ENCODE measurements around the gene ADGRG3.

DNA sequence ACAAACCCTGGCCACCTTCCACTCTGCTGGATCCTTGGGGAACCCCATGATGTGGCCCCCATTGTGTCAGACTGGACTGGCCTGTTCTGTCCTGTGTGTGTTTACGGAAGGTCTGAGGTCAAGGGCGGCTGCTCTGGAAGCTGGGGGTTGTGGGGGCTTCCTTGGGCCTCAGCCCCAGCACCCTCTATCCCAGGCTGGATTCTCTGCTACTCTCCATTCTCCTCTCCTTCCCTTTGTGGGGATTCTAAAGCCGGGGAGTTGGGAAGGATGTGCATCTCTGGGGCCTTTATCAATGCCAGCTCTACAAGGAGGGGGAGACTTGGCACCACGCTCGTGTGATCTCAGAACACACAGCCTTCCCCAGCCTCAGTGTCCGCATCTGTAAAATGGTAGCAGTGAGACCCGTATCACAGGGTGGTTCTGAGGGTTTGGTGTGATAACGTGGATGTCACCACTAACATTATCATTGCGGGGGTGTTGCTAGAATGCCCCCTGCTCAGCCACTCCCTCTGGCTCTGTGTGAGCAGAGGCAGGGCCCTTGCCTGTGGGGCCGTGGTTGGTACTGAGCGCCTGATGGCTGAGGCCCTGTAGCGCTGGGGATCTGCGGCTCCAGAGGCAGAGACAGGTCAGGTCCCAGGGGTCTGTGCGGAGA lies 21.6 kb upstream of the ADGRG3 start:
- no peak for TF ChIP-seq CTCF (IDR thresholded peaks at IDR 0.05; ENCODE audit: poor library complexity)
- no peak for TF ChIP-seq EZH2 (IDR thresholded peaks at IDR 0.05; ENCODE audit: borderline replicate concordance)
